ENCODE measurements around the gene HMCN1.

HMCN1 gene

GRCh38 chr1:185825556-185825955, 91.4 kb downstream of the HMCN1 start:
- ChIA-PET POLR2A (ENCODE audit: low non-redundant PET) (no interaction called here), CTCF (no interaction called here)
- H3K27ac ChIP-seq: no peak overlapping the region
- TF ChIP-seq CTCF (conservative IDR thresholded peaks at IDR 0.05; ENCODE audit: low read depth): no peak
- no peak for DNase-seq (ENCODE audit: low spot score)

- CTCF ChIA-PET: interaction anchor here (0.7 kb wide), 1 partner anchor 135 kb away, joined by 3 read pairs; no protein-coding TSS in a partner anchor
Observed at GRCh38 chr1:185834371-185834905, 100.2 kb downstream of the HMCN1 start.

GRCh38 chr1:185835191-185835590, 101.0 kb downstream of the HMCN1 start:
- CTCF ChIA-PET: no interaction called here
- TF ChIP-seq CTCF (conservative IDR thresholded peaks at IDR 0.05; ENCODE audit: low read depth): no peak
- POLR2A ChIA-PET (ENCODE audit: low non-redundant PET): no interaction called here
- no peak overlapping the region for H3K27ac ChIP-seq
- DNase-seq (ENCODE audit: low spot score): no peak

More at GRCh38 chr1:185834371-185834905, 100.2 kb downstream of the HMCN1 start:
- no peak for TF ChIP-seq CTCF (conservative IDR thresholded peaks at IDR 0.05; ENCODE audit: low read depth)
- POLR2A ChIA-PET (ENCODE audit: low non-redundant PET): no interaction called here
- DNase-seq (ENCODE audit: low spot score): no peak
- no peak overlapping the region for H3K27ac ChIP-seq

- no peak for TF ChIP-seq CTCF (conservative IDR thresholded peaks at IDR 0.05; ENCODE audit: low read depth)
- DNase-seq (ENCODE audit: low spot score): no peak
- ChIA-PET POLR2A (ENCODE audit: low non-redundant PET) (no interaction called here), CTCF (no interaction called here)
- H3K27ac ChIP-seq: no peak overlapping the region
Observed at GRCh38 chr1:185837711-185838110, 103.5 kb downstream of the HMCN1 start.

GRCh38 chr1:185838111-185838510, 103.9 kb downstream of the HMCN1 start:
- no peak for DNase-seq (ENCODE audit: low spot score)
- TF ChIP-seq CTCF (conservative IDR thresholded peaks at IDR 0.05; ENCODE audit: low read depth): no peak
- CTCF ChIA-PET: no interaction called here
- H3K27ac ChIP-seq: no peak overlapping the region
- POLR2A ChIA-PET (ENCODE audit: low non-redundant PET): no interaction called here

GRCh38 chr1:185840880-185841279, 106.7 kb downstream of the HMCN1 start:
- CTCF ChIA-PET: interaction anchor here (0.7 kb wide), 1 partner anchor 24 kb away, joined by 3 read pairs; no protein-coding TSS in a partner anchor

More at GRCh38 chr1:185840880-185841279, 106.7 kb downstream of the HMCN1 start:
- no peak for TF ChIP-seq CTCF (conservative IDR thresholded peaks at IDR 0.05; ENCODE audit: low read depth)
- H3K27ac ChIP-seq: no peak overlapping the region
- POLR2A ChIA-PET (ENCODE audit: low non-redundant PET): no interaction called here
- no peak for DNase-seq (ENCODE audit: low spot score)

Data from RWPE1 (cell line).